ENCODE results near the gene CEP170B. TPM values are rescaled to one million over a fixed set of nuclear protein-coding genes. Genes with fewer than 3 reads are reported as not detected.
"Not testable (repeated sequence)": the region's sequence is repeated elsewhere in the genome, so short reads cannot be mapped to it uniquely, and the experiment has no call there.

Gene CEP170B
- polyA plus RNA-seq, 1 donor, result 11.7 TPM

- DNase-seq, result not testable (repeated sequence)
These were observed 79.6 kb downstream of the CEP170B start for GRCh38 chr14:104944436-104945205.

GRCh38 chr14:104945266-104945665, 80.2 kb downstream of the CEP170B start:
- DNase-seq, result not testable (repeated sequence)

Other genes starting within 250 kb of the CEP170B start
- 38.9 TPM for gene INF2, start 175.7 kb upstream of the CEP170B start, polyA plus RNA-seq (ENCODE audit: insufficient read length)
- 16.0 TPM for gene ADSS1, start 141.0 kb upstream of the CEP170B start, polyA plus RNA-seq (ENCODE audit: insufficient read length)
- gene SIVA1, start 112.1 kb upstream of the CEP170B start, polyA plus RNA-seq (ENCODE audit: insufficient read length), result 52.3 TPM
- gene AKT1, start 69.5 kb upstream of the CEP170B start, polyA plus RNA-seq (ENCODE audit: insufficient read length), result 96.9 TPM
- 3.1 TPM for gene ZBTB42, start 64.2 kb upstream of the CEP170B start, polyA plus RNA-seq (ENCODE audit: insufficient read length)
- gene PLD4, start 59.6 kb downstream of the CEP170B start, polyA plus RNA-seq (ENCODE audit: insufficient read length), result 2.5 TPM
- gene AHNAK2, start 113.1 kb downstream of the CEP170B start, polyA plus RNA-seq (ENCODE audit: insufficient read length), result 2.2 TPM
- gene CLBA1, start 120.5 kb downstream of the CEP170B start, polyA plus RNA-seq (ENCODE audit: insufficient read length), result 25.0 TPM
- 23.0 TPM for gene CDCA4, start 155.8 kb downstream of the CEP170B start, polyA plus RNA-seq (ENCODE audit: insufficient read length)
- 0.33 TPM for gene GPR132, start 200.2 kb downstream of the CEP170B start, polyA plus RNA-seq (ENCODE audit: insufficient read length)